Bronchial epithelial cell (primary cell): ENCODE measurements around the gene SF1. TPM values are rescaled to one million over a fixed set of nuclear protein-coding genes. Genes with fewer than 3 reads are reported as not detected.

Source experiments
- DNase-seq: peaks from one replicate; pipeline ENCODE4 v3.0.0-alpha.2; 2010; ENCODE audit warnings: low read depth
- FAIRE-seq: peaks from 2 replicates; lab custom pipeline; 2011; peaks lifted over from hg19 to GRCh38; lab: Jason Lieb, UNC
- H3K27me3 ChIP-seq: 2 replicates; pipeline ENCODE4 v1.5.1; 2011; ENCODE audit warnings: low read length; ENCODE audit not compliant: control insufficient read depth, insufficient read depth
- H3K36me3 ChIP-seq: 2 replicates; pipeline ENCODE4 v1.5.1; 2011; ENCODE audit warnings: low read length; ENCODE audit not compliant: control insufficient read depth, insufficient read depth
- H3K4me3 ChIP-seq: 2 replicates; pipeline ENCODE4 v1.5.1; 2011; ENCODE audit warnings: mild to moderate bottlenecking, low read depth, low read length, control low read depth
- CTCF ChIP-seq: IDR thresholded peaks from 2 replicates; pipeline ENCODE4 v1.5.1; 2011; ENCODE audit warnings: mild to moderate bottlenecking, moderate library complexity, low read length, control low read depth, inconsistent platforms; ENCODE audit not compliant: insufficient read depth, severe bottlenecking
- total RNA-seq: library from RNA; depleted of rRNA; stranded (reverse); fragments of >200 nt; gene quantifications from 2 replicates; pipeline ENCODE4 v1.2.1, GENCODE V29; 2014

The SF1 gene
- total RNA-seq, result 44.5 and 59.3 TPM in 2 replicates

GRCh38 chr11:64778473-64779298, at the start of gene SF1:
Gene SF1, minus strand, starts transcription at chr11:64778542. Its CDS starts 150 bp downstream, at chr11:64778392.
- Histone ChIP-seq H3K4me3 (peak within 1 kb of the TSS; percentile 69), H3K27me3 (no peaks in the 10 kb centered on the region), H3K36me3 (peaks cover 8% of the 10 kb centered on the region)
- peak; percentile 99 for DNase-seq
- peak; percentile 73 for FAIRE-seq
- peak; percentile 14 for TF ChIP-seq CTCF

- DNase-seq (no peak), FAIRE-seq (no peak)
- no peaks in the 10 kb centered on the region for H3K27me3 ChIP-seq
- peaks cover 57% of the 10 kb centered on the region for H3K36me3 ChIP-seq
- no peak for TF ChIP-seq CTCF
- no peak overlapping the region for H3K4me3 ChIP-seq
Observed at GRCh38 chr11:64827451-64827839, 49.1 kb upstream of the SF1 start.

GRCh38 chr11:64826578-64827450, 48.5 kb upstream of the SF1 start:
- DNase-seq (no peak), FAIRE-seq (no peak)
- H3K27me3 ChIP-seq, result no peaks in the 10 kb centered on the region
- H3K4me3 ChIP-seq, result no peak overlapping the region
- H3K36me3 ChIP-seq, result peaks cover 52% of the 10 kb centered on the region
- TF ChIP-seq CTCF, result no peak

- DNase-seq (no peak), FAIRE-seq (peak; percentile 73)
- peaks cover 46% of the 10 kb centered on the region for H3K36me3 ChIP-seq
- no peaks in the 10 kb centered on the region for H3K27me3 ChIP-seq
- TF ChIP-seq CTCF, result no peak
- H3K4me3 ChIP-seq, result no peak overlapping the region
Observed at GRCh38 chr11:64826062-64826461, 47.7 kb upstream of the SF1 start.

- H3K36me3 ChIP-seq, result peaks cover 32% of the 10 kb centered on the region
- H3K4me3 ChIP-seq, result no peak overlapping the region
- no peaks in the 10 kb centered on the region for H3K27me3 ChIP-seq
- FAIRE-seq, result no peak
- DNase-seq, result no peak
- TF ChIP-seq CTCF, result no peak
Observed at GRCh38 chr11:64823568-64824119, 45.3 kb upstream of the SF1 start.
